Measurements from ENCODE around the gene CDK5RAP2.
"Not testable (repeated sequence)": the region's sequence is repeated elsewhere in the genome, so short reads cannot be mapped to it uniquely, and the experiment has no call there.

Gene CDK5RAP2

DNA sequence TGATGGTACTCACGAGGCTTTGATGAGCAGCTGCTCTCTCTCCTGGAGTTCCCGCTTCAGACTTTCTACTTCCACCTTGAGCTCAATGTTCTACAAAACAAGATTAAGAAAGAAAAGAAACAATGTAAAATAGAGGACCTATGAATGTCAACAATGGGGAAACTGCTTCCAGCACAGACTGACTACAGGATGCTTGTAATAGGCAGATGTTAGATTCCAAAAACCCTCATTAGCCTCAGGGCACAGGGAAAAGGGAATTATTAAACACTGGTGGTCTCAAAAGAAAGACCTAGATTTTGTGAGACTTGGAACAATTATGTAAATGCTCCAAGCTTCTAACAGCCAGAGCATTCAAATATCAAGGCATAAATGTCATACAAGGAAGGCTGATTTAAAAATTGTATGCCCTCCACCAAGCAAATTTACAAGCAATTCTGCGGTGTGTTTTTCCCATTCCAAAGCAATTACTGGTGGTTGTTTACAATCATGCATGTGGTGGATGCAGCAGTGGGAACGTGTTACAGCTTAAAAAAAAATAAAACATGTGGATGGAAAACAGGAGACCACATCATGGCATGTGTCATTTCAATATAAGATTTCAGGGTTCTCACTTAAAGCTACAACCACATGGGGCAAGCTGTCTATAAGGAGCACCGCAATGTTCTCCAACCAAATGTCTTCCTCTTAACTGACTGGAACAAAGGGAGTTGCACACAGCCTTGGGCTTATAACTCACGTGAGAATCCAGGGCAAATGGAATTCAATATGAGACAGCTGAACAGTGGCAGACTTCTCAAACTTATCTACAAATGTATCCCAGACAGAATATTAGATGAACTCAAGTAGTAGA is 34.0 kb downstream of the CDK5RAP2 start:
- DNase-seq (ENCODE audit: low read depth, low spot score), result no peak

DNA sequence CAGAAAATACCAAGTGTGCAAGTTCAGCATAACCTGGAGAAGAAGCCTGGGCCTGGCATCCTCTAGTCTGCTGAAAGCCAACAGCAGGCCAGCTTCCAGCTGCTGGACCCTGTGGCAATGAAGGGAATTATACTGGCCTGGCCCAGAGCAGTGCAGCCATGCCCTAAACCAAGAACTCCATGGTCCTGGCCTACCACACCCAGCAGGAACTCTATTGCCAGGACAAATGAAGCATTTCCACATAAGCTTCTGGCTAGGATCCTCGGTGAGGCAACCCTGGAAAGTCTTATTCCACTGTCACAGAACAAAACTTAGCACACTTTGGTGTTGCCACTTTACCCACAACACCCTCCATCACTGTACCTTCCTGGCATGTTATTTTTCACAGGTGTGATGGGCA is 35.5 kb downstream of the CDK5RAP2 start:
- no peak for DNase-seq (ENCODE audit: low read depth, low spot score)

DNA sequence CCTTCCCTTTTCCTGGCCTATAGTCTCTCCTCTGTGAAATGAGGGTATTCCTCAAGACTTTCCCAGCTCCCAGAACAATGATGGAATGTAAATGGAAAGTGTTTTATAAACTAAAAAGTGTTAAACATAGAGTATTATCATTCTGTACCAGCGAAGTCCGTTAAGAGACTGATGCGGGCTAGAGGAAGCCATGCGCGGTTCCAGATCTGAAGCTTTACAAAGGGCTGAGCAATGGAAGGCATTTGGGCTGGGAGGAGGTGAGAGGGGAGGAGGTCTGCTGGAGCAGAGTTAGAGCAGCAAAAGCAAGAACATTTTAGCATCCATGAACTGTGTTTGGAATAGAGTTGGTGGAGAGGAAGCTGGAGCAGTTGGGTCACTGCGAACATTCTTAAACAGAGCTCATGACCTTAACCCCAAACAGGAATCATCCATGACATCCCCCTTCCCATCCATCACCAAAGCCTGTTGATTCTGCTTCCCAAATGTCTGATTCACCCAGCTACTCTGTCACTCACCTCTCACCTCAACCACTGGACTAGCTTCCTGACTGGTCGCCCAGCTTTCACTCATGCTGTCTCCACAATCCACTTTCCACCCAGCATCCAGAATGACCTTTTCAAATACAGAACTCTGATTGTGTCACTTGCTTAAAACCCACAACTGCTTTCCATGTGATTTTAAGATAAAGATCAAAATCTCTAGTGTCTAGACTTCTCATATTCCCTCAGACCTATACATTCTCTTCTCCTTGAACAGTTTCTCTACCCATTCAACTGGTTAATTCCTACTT is 37.1 kb downstream of the CDK5RAP2 start:
- DNase-seq (ENCODE audit: low read depth, low spot score), result no peak

DNA sequence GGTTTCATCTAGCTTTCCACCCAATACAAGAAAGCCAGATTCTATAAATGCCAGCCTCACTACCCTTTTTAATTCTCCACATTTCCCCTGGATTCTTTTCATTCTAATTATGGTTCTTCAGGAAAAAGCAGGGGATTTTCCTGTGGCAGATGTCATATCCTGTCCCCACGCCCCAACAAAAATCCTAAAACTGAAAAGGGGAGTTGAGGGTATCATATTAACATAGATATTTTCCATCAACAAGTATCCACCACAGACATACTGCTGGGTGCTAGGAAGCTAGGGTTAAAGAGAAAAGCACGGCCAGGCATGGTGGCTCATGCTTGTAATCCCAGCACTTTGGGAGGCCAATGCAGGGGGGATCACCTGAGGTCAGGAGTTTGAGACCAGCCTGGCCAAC is 38.0 kb downstream of the CDK5RAP2 start:
- DNase-seq (ENCODE audit: low read depth, low spot score), result no peak

DNA sequence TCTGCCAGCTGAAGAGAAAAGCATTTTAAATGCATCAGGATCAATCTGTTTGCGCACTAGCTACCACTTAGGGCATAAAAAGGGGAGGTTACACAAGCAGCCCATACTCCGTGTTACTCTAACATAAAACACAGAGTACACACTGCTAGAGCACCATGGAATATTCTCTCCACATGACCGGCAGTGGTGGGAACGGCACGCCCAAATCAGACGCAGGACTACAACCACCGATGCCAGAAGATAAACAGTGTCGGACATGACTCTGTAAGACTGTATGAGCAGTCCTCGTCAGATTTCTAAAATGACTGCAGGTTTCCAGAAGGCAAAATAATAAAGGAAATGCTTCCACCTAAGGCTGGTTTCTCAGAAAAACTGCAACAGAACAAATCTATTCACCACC is 40.0 kb downstream of the CDK5RAP2 start:
- no peak for DNase-seq (ENCODE audit: low read depth, low spot score)

DNA sequence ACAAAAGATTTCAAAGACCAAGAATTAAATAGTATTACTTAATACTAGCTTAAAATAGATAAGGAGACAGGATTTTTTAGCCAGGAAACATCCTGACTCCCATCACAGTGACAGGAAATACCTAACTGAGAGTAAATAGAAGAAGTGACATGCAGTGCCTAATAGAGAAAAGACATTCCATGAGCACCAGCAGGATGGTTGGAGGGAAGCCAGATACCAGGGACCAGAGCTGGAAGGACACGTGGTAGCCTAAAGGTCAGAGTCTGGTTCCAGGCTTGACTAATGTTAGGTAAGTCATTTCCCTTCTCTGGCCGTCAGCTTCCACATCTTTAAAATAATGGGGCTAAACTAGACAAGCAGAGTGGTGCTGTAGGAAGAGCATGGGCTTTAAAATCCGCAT is 41.6 kb downstream of the CDK5RAP2 start:
- no peak for DNase-seq (ENCODE audit: low read depth, low spot score)

DNA sequence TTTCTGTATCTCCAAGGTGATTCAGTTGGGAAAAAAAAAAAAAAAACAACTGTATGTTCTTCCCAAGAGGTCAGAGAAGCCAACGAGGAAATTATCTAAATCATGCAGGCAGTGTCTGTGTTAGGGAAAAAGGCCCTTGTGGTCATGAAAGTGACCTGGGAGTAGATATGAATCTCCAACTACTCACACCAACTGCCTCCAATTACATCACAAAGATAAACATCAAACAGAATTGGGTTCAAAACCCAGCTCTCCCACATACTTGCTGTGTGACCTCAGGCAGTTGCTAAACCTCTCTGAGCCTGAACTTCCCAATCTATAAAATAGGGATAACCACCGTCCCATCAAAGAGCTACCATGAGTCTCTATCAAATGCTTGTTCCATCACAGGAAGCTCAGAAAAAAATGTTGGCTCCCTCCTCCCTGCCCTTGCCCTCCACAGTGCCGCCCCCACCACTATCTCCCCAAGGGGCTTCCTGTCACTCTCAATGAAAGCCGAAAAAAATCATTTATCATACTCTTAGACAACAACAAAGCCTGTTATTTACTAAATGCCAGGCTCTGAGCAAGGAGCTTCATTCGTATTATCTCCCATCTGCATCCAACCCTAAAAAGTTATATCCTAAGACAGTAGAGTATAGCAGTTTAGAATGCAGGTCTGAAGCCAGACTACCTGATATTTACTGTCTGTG is 42.9 kb downstream of the CDK5RAP2 start:
- DNase-seq (ENCODE audit: low read depth, low spot score), result no peak

DNA sequence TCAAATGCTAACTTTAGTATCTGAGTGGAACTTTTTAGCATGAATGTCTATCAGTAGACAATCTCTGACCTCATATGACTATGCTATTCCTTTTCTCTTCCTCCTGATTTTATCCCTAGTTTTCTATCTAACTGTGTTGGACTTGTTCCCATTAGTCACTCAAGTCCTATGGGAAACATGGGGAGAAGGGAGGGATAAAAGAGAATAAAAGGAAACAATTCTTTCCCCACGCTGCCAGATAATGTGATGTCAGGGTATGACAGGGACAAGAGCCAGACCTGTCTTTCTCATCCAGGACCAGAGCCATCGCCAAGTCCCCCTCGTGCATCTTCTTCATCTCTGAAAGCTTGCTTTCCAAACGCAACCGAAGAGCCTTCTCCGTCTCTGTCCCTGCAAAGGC is 43.9 kb downstream of the CDK5RAP2 start:
- DNase-seq (ENCODE audit: low read depth, low spot score), result no peak

DNA sequence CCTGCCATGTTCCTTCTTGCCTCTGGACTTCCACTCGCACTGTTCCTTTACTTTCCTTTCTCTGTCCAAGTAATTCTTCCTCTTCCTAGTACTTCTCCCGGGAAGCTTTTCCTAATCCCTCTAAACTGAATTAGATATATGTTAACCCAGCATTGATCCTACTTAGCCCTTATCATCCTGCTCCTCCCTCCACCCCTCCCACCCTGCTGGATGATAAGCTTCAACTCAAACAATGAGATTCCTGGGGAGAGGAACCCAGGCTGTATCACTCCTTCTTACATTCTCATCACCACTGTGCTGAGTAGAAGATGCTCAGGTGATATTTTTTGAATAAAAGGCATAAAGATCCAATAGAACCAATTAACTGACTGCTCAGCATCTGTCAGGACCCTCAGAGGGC is 45.7 kb downstream of the CDK5RAP2 start:
- no peak for DNase-seq (ENCODE audit: low read depth, low spot score)

DNA sequence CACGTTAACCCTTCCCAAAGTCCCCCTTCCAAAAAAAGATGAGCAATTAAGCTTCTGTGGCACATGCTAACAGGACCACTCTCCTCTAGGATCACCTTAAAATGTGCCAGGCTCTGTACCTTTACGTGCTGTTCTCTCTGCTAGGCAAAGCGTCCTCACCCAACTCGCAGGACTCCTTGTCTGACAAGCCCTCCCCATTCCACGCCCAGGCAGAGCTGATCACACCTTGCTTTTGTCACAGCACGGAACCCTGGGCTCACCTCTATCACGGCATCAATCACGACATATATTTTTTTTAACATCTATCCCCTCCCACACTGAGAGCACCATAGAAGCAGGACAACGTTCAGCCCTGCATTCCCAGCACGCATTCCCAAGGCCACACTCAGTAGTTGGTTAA is 47.1 kb downstream of the CDK5RAP2 start:
- DNase-seq (ENCODE audit: low read depth, low spot score), result no peak

DNA sequence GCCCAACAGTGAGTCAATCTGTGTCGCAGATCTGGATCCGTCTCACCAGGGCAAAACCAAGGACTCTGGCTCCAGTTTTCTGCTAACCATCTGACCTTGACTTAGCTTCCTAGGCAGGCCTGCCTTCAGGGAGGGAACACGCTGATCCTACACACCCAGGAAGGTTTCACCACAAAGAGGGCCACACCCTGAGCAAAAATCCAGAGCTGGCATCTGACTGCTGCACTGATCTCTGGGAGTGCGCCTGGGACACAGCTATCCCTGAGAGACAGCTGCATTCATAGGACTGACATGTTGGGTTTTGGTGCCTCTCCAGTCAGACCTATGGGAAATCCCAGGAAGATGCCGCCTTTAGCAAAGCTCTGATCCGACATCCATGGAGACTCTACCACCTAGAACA is 47.5 kb downstream of the CDK5RAP2 start:
- no peak for DNase-seq (ENCODE audit: low read depth, low spot score)

DNA sequence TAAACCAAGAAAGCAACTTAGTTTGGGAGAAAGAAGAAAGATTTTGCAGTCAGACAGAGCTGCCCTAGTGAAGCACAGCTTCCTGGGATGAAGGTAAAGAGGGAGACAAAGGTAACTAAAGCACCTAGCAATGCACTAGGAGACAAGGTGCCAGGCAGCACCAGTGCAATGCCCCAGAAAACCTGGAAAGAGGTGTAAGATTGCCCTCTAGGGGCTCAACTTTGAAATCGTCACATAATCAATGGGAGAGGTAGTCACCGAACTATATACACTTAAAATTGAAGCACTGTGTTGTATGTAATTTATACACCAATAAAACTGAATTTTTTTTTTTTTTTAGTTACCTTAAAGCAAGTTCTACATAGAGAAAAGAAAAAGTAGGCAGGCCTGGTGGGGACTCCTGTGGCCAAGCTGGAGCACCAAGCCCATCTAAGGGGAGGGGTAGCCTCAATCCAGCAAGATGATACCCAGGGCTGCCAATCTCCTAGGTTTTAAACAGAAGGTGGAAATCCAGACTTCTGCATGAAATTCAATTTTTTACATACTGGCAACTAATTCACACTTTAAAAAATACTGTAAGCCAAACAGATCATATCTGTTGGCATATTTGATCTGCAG is 48.2 kb downstream of the CDK5RAP2 start:
- DNase-seq (ENCODE audit: low read depth, low spot score), result no peak

DNA sequence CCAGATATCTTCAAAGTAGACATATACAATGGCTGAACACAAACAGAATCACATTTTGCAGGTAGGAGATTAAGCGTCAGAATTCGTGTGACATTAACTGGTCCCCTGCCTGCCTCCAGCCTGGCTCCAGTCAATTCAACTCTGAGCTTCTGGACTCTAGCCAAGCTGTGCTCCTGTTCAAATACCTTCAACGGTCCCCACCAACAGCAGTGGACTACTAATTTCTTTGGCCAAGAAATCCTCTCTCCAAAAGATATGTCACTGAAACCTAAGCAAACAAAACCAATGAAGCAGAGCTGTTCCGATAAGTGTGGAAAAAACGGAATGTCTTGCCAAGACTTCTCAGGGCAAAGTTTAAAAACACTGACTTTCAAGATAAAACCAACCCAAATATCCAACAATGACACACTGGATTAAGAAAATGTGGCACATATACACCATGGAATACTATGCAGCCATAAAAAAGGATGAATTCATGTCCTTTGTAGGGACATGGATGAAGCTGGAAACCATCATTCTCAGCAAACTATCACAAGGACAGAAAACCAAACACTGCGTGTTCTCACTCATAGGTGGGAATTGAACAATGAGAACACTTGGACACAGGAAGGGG is 49.6 kb downstream of the CDK5RAP2 start:
- not testable (repeated sequence) for DNase-seq (ENCODE audit: low read depth, low spot score)

DNA sequence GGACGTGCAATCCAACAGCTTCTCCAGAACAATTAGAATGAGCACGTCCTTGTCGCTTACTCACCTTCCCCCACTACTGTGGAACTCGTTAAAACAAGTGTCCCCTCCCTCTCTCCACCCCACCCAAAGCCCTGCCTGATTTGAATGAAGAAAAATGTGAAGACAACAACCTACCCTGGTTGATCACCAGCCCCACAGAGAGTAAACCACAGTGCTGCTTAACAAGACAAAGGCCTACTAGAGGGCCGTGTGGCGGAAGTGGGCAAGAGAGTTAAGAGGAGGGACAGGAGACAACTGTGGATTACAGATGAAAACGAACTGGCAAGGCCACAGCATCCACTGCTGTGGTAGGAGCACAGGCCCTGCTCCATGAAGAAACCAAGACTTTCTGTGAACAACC is 51.1 kb downstream of the CDK5RAP2 start:
- no peak for DNase-seq (ENCODE audit: low read depth, low spot score)

DNA sequence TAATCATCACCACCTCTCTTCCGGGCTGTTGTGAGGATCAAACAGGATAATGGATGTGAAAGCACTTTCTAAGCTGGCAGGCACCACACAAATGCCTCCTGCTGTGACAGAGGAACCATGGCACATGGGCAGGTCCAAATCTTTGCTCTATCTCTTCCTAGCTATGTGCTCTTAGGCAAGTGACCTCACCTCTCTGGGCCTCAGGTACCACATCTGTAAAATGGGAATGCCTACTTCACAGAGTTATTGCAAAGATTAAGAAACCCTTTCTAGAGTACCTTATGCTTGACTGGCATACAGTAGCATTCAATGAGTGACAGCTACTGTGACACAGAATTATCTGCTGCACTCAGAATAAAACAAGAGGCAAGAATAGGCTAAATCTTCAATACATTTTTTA is 51.6 kb downstream of the CDK5RAP2 start:
- no peak for DNase-seq (ENCODE audit: low read depth, low spot score)

DNA sequence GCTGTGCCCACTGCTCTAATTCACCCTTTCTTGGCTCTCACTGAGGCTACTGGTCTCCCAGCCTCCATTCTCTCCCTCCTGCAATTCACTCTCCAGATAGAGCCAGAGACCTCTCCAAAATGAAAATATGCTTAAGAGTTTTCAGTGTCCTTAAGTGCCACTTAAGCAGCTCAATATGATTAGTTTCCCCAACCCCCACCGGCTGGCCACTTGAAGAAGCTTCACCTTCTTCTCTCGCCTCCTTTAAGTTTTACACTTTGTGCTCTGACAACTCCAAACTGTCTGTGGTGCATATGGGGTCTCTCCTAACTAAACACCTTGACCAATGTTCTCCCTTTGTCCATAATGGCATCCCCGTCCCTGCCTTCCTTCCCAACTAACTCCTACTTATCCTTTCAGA is 53.4 kb downstream of the CDK5RAP2 start:
- no peak for DNase-seq (ENCODE audit: low read depth, low spot score)

DNA sequence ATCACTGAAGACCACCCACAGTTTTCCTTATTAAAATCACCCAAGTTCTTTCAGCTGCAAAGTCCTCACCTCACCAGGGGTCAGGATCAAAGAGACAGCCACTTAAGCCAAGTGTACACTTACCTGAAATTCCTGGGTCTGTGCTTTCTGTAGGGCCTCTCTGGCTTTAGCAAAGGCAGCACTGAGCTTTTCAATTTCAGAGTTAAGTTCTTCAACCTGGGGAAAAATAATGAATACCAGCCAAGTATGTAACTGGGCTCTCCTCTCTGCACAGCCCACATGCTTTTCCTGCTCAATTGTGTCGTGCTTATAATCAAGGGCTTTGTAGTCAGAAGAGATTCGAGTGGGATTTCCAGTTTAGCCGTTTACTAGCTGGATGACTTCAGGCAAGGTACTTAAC is 55.1 kb downstream of the CDK5RAP2 start:
- DNase-seq (ENCODE audit: low read depth, low spot score), result no peak

DNA sequence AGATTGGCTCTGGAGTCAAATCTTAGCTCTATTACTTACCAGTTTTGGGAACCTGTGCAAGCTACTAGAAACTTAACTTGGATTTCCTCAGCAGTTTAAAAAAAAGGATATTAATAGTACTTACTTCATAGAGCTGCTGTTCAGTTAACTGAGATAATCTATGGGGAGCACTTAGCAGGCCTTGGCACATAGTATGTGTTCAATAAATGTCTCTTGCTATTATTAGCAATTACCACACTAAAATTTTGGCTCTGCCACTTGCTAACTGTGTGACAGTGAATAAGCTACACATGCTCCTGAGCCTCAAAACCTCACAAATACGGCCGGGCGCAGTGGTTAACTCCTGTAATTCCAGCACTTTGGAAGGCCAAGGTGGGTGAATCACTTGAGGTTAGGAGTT is 55.9 kb downstream of the CDK5RAP2 start:
- no peak for DNase-seq (ENCODE audit: low read depth, low spot score)

DNA sequence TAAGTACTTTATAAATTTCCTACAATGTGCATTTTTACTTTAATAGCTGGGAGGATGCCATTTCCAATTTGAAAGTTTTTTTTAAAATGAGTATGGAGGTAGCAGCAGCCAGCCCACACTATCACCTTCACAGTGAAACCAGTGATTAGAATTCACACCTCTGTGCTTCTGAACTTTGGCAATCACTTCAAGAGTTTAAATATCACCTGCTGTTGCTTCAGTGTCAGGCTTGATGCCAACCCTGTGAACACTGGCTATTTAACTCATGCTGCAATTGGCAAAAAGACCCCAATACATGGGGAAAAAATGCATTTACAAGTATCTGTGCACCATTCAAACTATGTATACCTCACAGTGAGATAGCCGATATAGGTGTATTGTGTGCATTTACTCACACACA is 57.4 kb downstream of the CDK5RAP2 start:
- no peak for DNase-seq (ENCODE audit: low read depth, low spot score)

DNA sequence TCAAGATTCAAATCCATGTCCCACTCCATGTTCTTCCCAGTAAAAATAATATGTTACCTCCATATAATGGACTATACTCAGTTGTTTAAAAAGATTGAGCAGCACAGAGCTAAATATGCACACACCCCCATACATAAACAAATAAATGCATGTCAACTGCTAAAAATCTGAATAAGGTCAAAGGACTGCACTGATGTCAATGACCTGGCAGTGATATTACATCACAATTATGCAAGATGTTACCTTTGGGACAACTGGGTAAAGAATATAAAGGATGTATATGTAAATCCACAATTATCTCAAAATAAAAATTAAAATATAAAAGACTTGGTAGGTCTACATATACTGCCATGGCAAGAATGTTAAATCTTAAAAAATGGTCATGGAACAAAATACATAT is 57.9 kb downstream of the CDK5RAP2 start:
- no peak for DNase-seq (ENCODE audit: low read depth, low spot score)

DNA sequence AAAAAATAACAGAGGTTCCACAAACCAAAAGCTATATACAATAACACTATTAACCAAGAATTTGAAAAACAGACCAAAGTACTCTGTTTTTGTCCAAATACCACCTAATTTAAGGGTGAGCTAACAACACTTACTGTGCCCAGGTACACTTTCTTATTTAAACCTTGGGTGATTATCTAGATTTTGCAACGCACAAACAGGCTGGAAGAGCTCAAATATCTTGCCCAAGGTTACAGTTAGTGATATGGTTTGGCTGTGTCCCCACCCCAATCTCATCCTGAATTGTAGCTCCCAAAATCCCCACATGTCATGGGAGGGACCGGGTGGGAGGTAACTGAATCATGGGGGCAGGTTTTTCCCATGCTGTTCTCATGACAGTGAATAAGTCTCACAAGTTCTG is 58.9 kb downstream of the CDK5RAP2 start:
- DNase-seq (ENCODE audit: low read depth, low spot score), result no peak

DNA sequence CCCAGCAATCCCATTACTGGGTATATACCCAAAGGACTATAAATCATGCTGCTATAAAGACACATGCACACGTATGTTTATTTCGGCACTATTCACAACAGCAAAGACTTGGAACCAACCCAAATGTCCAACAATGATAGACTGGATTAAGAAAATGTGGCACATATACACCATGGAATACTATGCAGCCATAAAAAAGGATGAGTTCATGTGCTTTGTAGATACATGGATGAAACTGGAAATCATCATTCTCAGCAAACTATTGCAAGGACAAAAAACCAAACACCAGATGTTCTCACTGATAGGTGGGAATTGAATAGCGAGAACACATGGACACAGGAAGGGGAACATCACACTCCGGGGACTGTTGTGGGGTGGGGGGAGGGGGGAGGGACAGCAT is 64.0 kb downstream of the CDK5RAP2 start:
- DNase-seq (ENCODE audit: low read depth, low spot score), result not testable (repeated sequence)
